Measurements from ENCODE around the gene STRA6. TPM values are rescaled to one million over a fixed set of nuclear protein-coding genes. Genes with fewer than 3 reads are reported as not detected.
"Not testable (repeated sequence)": the region's sequence is repeated elsewhere in the genome, so short reads cannot be mapped to it uniquely, and the experiment has no call there.

STRA6 gene
- total and polyA plus RNA-seq, 5 donors, result 0.20 to 0.58 (median 0.32) TPM

- H3K4me3 ChIP-seq (ENCODE audit: low read length), result no peak overlapping the region
- H3K4me1 ChIP-seq (ENCODE audit: control insufficient read depth, insufficient read depth, low read length), result peaks cover 19% of the 10 kb centered on the region
- no peaks in the 10 kb centered on the region for H3K27me3 ChIP-seq (ENCODE audit: control insufficient read depth, insufficient read depth)
- 55% methylated on average over 1 of the region's 1 CpG for WGBS
- ATAC-seq (no peak), DNase-seq (peak in 1 of 3 donors; percentile 44)
- H3K9me3 ChIP-seq (ENCODE audit: control insufficient read depth, low read length), result no peaks in the 10 kb centered on the region
- intact Hi-C loops (cut with DNase I), result loop anchor here in 1 of 4 donors (5.0 kb wide), 1 partner anchor 35 kb away; no protein-coding TSS in a partner anchor
- peak overlapping the region; percentile 89 for H3K27ac ChIP-seq (ENCODE audit: low read length)
Measured at GRCh38 chr15:74171965-74172541, 30.5 kb downstream of the STRA6 start.

- Histone ChIP-seq H3K27ac (ENCODE audit: low read length) (no peak overlapping the region), H3K27me3 (ENCODE audit: control insufficient read depth, insufficient read depth) (no peaks in the 10 kb centered on the region), H3K9me3 (ENCODE audit: control insufficient read depth, low read length) (no peaks in the 10 kb centered on the region), H3K4me3 (ENCODE audit: low read length) (no peak overlapping the region), H3K4me1 (ENCODE audit: control insufficient read depth, insufficient read depth, low read length) (peaks cover 19% of the 10 kb centered on the region)
- WGBS, result 87% methylated on average over 7 of the region's 7 CpGs
- peak in 1 of 3 donors; percentile 30 for DNase-seq
- no peak for ATAC-seq
- intact Hi-C loops (cut with DNase I), result loop anchor here in 1 of 4 donors (5.0 kb wide), 1 partner anchor 34 kb away; no protein-coding TSS in a partner anchor
Measured at GRCh38 chr15:74170875-74171578, 31.6 kb downstream of the STRA6 start.

DNA sequence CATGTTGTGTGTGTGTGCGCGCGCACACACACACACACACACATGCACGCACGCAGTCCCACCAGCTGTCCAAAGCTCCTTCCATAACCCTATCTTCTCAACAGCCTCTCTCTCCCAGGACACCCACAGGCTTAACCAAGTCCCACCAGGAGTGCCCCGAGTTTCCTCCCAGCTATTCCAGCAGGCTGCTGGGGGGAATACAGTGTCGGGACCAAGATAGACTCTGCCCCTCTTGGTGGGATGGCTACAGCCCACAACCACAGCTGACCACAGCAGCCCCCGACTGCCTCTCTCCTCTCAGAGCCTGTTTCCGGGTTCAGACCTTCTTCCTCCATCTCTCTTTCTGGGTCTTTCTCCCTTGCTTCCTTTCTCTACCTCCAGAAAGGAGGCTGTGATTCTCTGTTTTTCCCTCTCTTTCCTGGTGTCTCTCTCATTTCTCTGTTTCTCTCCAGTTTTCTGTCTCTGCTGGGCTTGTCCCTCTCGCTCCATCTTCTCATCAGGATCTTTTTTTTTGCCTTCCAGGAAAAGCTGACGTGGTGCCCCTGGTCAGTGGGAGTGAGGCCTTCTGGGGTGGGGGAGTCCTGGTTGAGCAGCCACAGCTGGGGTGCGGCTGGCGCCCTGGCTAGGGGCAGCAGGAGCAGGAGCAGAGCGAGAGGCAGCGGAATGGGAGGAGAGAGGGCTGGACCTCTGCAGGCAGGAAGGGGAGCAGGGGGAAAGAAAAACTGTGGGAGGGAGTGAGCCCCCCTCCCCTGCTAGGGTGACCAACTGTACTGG lies 32.3 kb downstream of the STRA6 start:
- Histone ChIP-seq H3K9me3 (ENCODE audit: control insufficient read depth, low read length) (no peaks in the 10 kb centered on the region), H3K4me3 (ENCODE audit: low read length) (no peak overlapping the region), H3K4me1 (ENCODE audit: control insufficient read depth, insufficient read depth, low read length) (peaks cover 19% of the 10 kb centered on the region), H3K27me3 (ENCODE audit: control insufficient read depth, insufficient read depth) (no peaks in the 10 kb centered on the region), H3K27ac (ENCODE audit: low read length) (no peak overlapping the region)
- ATAC-seq (no peak), DNase-seq (peak in 1 of 3 donors; percentile 56)
- 70% methylated on average over 15 of the region's 15 CpGs for WGBS
- intact Hi-C loops (cut with DNase I), result loop anchor here in 1 of 4 donors (5.0 kb wide), 1 partner anchor 33 kb away; no protein-coding TSS in a partner anchor

DNA sequence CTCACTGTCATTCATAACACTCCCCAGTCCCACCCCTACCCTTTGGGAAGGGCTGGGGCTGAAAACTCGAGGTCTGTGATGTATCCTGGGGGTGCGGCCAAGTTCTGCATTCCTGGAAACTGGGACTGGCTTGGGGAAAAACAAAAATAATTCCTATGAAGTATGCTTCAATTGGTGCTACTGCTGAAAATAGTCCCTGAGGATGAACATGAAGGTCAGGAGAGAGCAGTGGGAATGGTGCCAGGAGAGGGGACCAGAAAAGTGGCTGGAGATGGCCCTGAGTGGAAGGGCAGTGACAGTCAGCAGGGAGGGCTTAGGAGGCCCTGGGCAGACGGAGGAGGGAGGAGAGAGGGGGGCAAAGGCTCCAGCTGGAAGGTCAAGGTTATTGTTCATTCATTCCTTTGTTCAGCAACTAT lies 33.9 kb downstream of the STRA6 start:
- H3K4me1 ChIP-seq (ENCODE audit: control insufficient read depth, insufficient read depth, low read length), result peaks cover 17% of the 10 kb centered on the region
- 18% methylated on average over 3 of the region's 3 CpGs for WGBS
- no peaks in the 10 kb centered on the region for H3K9me3 ChIP-seq (ENCODE audit: control insufficient read depth, low read length)
- peak overlapping the region; percentile 31 for H3K27ac ChIP-seq (ENCODE audit: low read length)
- peak; percentile 40 to 82 (median 81) for DNase-seq
- ATAC-seq, result peak; percentile 10 to 22
- no peak overlapping the region for H3K4me3 ChIP-seq (ENCODE audit: low read length)
- H3K27me3 ChIP-seq (ENCODE audit: control insufficient read depth, insufficient read depth), result no peaks in the 10 kb centered on the region
- intact Hi-C loops (cut with DNase I), result no loop called here

DNA sequence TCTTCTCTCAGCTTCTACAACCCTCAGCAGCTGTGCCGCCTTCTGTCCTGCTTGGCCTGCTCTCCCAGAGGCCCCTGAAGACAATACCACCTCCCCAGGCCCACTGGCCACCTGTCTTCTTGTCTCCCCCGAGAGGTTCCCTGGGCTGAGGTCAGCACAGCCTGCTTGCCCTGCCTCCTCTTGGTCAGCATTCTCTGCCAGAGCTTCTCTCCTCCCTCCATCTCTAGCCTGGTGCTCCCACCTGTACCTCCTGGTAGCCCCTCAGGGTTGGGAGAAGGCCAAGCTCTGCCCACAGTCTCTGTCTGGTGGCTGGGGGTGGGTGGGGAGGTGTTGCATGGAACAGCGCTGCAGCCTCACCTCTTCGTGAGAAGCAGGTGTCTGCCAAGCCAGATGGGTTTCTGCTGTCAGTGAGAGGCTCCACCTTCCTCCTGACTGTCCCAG lies 34.7 kb downstream of the STRA6 start:
- no peak overlapping the region for H3K4me3 ChIP-seq (ENCODE audit: low read length)
- intact Hi-C loops (cut with DNase I), result no loop called here
- H3K4me1 ChIP-seq (ENCODE audit: control insufficient read depth, insufficient read depth, low read length), result peaks cover 12% of the 10 kb centered on the region
- WGBS, result 78% methylated on average over 4 of the region's 4 CpGs
- H3K9me3 ChIP-seq (ENCODE audit: control insufficient read depth, low read length), result no peaks in the 10 kb centered on the region
- H3K27me3 ChIP-seq (ENCODE audit: control insufficient read depth, insufficient read depth), result no peaks in the 10 kb centered on the region
- no peak overlapping the region for H3K27ac ChIP-seq (ENCODE audit: low read length)
- ATAC-seq (no peak), DNase-seq (no peak)

DNA sequence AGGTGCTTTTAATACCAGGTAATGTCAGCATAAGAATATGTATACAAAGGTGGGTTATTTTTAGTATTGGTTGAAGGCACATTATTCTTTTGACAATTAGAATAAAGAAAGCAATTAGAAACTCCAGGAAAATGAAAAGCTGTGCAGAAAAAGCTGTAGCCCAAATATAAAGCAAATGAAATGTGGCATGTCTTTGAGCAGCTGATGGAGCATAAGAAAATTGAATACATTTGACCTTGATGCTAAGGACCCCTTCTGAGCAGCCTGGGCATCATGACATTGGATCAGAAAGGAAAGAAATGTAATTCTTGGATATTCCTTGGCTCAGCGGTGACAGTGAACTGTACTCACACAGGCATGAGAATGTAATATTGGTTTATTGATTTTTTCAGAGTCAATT lies 37.1 kb downstream of the STRA6 start:
- intact Hi-C loops (cut with DNase I), result no loop called here

DNA sequence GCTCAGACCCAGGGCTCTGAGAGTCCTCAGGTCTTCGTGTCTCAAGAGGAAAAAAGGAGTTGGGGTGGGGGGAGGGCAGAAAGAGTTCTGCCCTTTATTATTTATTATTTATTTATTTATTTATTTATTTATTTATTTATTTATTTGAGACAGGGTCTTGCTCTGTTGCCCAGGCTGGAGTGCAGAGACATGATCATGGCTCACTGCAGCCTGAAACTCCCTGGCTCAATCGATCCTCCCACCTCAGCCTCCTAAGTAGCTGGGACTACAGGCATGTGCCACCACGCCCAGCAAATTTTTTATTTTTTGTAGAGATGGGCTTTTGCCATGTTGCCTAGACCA lies 40.4 kb downstream of the STRA6 start:
- DNase-seq; H3K4me3 ChIP-seq (ENCODE audit: low read length); H3K27ac ChIP-seq (ENCODE audit: low read length); ATAC-seq; H3K4me1 ChIP-seq (ENCODE audit: control insufficient read depth, insufficient read depth, low read length); intact Hi-C loops (cut with DNase I); H3K9me3 ChIP-seq (ENCODE audit: control insufficient read depth, low read length); H3K27me3 ChIP-seq (ENCODE audit: control insufficient read depth, insufficient read depth): not testable (repeated sequence)
- 91% methylated on average over 3 of the region's 3 CpGs for WGBS

More for the DNA sequence above, 37.1 kb downstream of the STRA6 start:
- Histone ChIP-seq H3K4me1 (ENCODE audit: control insufficient read depth, insufficient read depth, low read length) (peaks cover 10% of the 10 kb centered on the region), H3K27me3 (ENCODE audit: control insufficient read depth, insufficient read depth) (no peaks in the 10 kb centered on the region), H3K27ac (ENCODE audit: low read length) (no peak overlapping the region), H3K9me3 (ENCODE audit: control insufficient read depth, low read length) (no peaks in the 10 kb centered on the region), H3K4me3 (ENCODE audit: low read length) (no peak overlapping the region)
- ATAC-seq (no peak), DNase-seq (no peak)
- whole genome bisulfite sequencing, result 98% methylated on average over 1 of the region's 1 CpG

DNA sequence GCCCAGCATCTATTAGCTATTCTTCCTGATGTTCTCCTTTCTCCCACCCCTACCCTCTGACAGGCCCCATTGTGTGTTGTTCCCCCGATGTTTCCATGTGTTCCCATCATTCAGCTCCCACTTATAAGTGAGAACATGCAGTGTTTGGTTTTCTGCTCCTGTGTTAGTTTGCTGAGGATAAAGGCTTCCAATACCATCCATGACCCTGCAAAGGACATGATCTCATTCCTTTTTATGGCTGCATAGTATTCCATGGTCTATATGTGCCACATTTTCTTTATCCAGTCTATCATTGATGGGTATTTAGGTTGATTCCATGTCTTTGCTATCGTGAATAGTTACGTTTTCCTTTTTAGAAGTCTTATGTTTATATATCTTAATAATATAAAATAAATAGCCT lies 42.2 kb downstream of the STRA6 start:
- H3K27me3 ChIP-seq (ENCODE audit: control insufficient read depth, insufficient read depth); DNase-seq; intact Hi-C loops (cut with DNase I); H3K27ac ChIP-seq (ENCODE audit: low read length); H3K9me3 ChIP-seq (ENCODE audit: control insufficient read depth, low read length); ATAC-seq; H3K4me3 ChIP-seq (ENCODE audit: low read length): not testable (repeated sequence)
- WGBS, result 92% methylated on average over 3 of the region's 3 CpGs
- H3K4me1 ChIP-seq (ENCODE audit: control insufficient read depth, insufficient read depth, low read length), result peaks cover 18% of the 10 kb centered on the region

DNA sequence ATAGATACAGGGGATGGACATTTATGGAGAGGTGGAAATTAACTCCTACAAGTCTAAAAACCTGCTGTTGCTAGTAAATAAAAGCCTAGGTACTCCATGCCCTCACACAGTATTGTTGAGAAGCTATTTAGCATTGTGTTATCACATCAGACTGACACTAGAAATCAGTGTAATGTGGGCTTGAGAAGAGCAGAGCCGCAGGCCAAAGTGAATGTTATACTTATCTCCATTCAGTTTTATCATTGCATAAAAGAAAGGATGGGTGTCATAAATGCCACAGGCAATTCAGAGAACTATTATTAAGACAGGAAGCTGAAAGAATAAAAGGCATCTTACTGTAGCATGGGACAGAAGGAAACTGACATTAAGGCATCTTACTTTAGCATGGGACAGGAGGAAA lies 42.8 kb downstream of the STRA6 start:
- ATAC-seq, result peak; percentile 25 to 46
- Histone ChIP-seq H3K4me3 (ENCODE audit: low read length) (no peak overlapping the region), H3K4me1 (ENCODE audit: control insufficient read depth, insufficient read depth, low read length) (peaks cover 20% of the 10 kb centered on the region), H3K9me3 (ENCODE audit: control insufficient read depth, low read length) (no peaks in the 10 kb centered on the region), H3K27me3 (ENCODE audit: control insufficient read depth, insufficient read depth) (no peaks in the 10 kb centered on the region), H3K27ac (ENCODE audit: low read length) (no peak overlapping the region)
- intact Hi-C loops (cut with DNase I), result loop anchor here in 2 of 4 donors (5.0 to 10.0 kb wide), 2 partner anchors 75 to 93 kb away; partner anchors contain the start of gene CCDC33 (in 1 of the 2)
- 59% methylated on average over 1 of the region's 1 CpG for WGBS
- no peak for DNase-seq

DNA sequence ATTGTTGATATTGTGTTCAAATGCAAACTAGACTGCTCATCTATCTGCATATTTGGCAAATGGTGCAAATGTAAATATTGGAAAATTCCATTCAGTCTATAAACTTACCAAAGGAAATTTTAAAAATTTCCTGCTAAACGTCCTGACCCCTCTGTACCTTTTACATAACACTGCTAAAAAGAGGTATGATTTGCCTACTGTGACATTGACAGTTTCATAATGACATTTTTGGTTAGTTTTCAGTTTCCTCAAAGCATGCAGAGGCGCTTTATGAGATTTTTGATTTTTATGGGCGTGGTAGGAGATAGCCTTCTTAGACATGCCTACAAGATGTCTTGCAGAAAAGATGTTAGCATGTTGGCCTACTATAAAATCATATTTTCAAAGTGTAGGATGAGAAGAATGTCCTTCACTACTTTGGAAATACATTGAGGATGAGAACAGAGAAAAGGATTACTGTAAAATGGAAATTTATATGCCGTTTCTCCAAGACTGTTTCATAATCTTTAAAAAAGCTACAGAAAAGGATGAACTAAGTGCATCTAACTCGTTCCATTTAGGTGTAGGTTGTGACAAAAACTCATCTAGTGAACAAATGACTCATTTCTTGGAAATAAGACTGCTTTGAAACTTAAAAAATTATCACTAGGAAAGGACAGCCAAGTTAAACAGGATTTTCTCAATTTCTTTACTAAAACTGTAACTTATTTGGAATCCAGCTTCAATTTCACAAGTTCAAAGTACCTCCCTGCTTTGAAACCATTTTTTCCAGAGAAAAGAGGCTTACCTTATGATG lies 43.5 kb downstream of the STRA6 start:
- DNase-seq, result no peak
- 71% methylated on average over 5 of the region's 5 CpGs for whole genome bisulfite sequencing
- Histone ChIP-seq H3K4me3 (ENCODE audit: low read length) (no peak overlapping the region), H3K9me3 (ENCODE audit: control insufficient read depth, low read length) (no peaks in the 10 kb centered on the region), H3K27me3 (ENCODE audit: control insufficient read depth, insufficient read depth) (no peaks in the 10 kb centered on the region), H3K27ac (ENCODE audit: low read length) (no peak overlapping the region), H3K4me1 (ENCODE audit: control insufficient read depth, insufficient read depth, low read length) (peaks cover 20% of the 10 kb centered on the region)
- intact Hi-C loops (cut with DNase I), result loop anchor here in 2 of 4 donors (5.0 to 10.0 kb wide), 2 partner anchors 76 to 93 kb away; partner anchors contain the start of gene CCDC33 (in 1 of the 2)
- no peak for ATAC-seq
